GM19452 (cell line): ENCODE measurements around the gene TCF7.

Experiments
- ATAC-seq: cut with Tn5 transposase; IDR thresholded peaks from one replicate; pipeline ENCODE4 v1.9.1; 2021; ENCODE audit not compliant: unreplicated experiment

The TCF7 gene

GRCh38 chr5:134088994-134089560 lies 25.4 kb upstream of the TCF7 start:
- ATAC-seq = no peak

DNA sequence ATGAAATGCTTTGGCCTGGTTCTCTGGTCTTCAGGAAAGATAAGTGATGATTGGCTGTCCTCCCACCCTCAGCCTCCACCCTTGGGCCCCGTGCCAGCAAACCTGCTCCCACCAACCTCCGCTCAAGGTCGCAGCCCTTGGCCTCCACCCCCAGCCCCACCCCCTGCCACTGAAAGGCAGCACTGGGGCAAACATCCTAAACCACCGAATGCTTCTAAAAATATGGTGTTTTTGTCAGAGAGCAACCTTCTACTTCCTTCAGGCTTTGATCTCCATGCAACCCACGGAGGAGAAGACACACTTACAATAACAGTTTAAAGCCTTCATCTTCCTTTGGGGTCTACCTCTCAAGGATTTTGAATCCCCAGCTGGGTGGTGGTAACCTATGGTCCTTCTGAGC lies 24.0 kb upstream of the TCF7 start:
- ATAC-seq = no peak

DNA sequence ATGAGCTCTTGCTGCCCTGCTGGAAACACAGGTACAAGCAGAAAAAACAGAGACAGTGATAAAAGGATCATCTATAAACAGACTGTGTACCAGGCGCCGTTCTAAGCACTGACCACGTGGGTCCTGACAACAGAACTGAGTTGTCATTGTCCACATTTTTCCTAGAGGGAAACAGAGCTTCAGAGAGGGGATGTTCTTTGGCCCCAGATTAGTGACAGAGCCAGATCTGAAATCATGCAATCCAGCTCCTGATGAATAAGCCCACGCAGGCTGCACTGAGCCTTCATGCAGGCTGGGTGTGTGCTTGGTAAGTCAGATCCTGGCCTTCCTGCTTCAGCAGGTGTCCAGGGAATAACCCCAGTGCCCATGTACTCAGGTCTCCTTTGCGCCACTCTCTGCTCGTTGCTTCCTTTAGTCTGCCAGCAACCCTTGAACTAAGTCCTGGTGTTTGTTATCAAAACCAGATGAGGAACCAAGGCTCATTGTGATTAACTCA lies 22.8 kb upstream of the TCF7 start:
- ATAC-seq = no peak

DNA sequence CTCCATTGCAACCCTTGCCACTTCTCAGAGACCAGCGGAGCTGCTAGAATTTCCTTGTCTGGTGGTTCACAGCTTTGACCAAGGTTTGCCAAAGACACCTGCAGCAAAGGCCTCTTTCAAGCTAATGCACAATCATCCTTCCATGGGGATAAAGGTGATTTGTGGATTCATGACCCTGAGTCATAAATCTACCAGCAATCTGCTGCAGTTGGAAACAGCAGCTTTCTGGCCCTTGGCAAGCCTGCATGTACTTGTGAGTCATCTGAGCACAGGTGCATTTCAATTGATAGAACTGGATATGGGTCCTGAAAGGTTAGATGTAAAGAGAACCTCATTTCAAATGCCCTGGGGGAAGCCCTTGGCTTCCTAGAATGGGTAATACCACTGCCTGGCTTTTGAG lies 21.6 kb upstream of the TCF7 start:
- ATAC-seq = no peak

DNA sequence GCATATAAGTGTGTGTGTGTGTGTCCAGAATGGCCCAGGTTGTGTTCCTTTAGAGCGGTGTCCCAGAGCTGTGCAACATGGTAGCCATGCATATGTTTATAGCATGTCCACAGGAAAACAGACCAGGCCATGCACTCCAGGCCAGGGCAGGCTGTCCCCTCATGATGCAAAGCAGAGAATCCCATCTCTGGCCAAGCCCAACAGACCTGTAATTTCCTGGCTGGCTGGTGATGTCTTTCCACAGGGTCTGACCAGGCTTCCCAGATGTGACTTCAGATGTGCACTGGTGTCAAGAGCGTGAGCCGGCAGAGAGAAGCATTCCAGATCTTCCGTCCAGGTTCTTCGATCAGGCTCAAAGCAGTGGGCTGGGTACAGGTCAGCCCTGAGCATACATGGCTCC lies 21.1 kb upstream of the TCF7 start:
- no peak for ATAC-seq

GRCh38 chr5:134095293-134095692 lies 19.2 kb upstream of the TCF7 start:
- ATAC-seq = no peak

DNA sequence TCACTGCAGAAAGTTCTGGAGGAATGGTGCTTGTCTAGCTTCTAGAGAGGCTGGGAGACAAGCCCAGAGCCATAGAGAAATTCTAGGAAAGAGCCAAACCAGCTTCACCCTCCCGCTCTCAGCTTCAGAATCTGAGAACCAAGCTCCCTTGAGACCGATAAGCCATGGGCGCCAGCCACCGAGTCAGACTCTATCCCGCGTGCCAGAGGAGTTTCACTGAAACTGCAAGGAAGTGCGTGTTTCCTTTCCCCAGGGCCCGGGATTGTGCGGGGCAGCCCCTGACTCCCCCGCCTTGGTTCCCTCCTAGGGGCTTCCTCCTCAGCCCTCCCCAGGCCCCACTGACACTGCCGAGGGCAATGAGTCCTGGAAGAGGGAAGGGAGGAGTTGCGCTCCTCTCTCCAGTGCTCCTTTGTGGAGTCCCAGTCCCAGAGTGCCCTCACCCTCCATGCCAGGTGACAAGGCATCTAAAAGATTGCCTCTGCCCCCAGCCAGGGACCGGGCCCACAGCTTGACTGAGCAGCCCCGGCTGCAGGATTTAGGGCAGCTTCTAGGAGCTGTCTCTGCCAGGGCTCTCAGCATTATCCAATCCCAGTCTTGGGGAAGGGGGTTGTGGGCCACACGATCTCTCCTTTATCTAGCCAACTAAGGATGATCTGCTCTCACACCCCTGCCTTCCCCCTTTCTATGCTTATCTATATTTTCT lies 18.4 kb upstream of the TCF7 start:
- ATAC-seq = no peak

DNA sequence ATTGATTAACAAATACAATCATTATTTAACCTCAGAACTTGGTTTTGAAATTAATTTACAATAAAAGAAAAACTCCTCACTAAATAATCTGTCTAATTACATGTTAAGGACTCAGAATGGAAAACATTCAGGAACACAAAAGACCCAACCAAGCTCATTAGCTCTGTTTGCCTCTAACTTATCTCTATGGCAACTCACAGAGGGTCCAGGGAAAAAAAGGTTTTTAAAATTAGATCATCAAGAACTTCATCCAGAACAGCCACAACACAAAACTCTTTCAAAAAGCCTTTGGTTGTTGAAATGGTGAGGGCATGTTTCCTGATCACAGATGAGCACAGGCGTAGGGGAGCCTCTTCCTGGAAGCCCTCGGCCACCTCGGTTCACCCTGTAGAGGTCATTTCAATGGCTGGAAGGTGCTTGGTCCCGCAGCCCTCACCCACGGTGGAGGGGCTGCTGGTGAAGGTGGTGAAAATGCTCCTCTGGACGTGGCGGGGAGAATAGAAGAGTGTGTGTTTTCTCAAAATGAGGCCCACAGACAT lies 17.2 kb upstream of the TCF7 start:
- no peak for ATAC-seq

- no peak for ATAC-seq
These were observed 15.8 kb upstream of the TCF7 start for GRCh38 chr5:134098690-134099089.

DNA sequence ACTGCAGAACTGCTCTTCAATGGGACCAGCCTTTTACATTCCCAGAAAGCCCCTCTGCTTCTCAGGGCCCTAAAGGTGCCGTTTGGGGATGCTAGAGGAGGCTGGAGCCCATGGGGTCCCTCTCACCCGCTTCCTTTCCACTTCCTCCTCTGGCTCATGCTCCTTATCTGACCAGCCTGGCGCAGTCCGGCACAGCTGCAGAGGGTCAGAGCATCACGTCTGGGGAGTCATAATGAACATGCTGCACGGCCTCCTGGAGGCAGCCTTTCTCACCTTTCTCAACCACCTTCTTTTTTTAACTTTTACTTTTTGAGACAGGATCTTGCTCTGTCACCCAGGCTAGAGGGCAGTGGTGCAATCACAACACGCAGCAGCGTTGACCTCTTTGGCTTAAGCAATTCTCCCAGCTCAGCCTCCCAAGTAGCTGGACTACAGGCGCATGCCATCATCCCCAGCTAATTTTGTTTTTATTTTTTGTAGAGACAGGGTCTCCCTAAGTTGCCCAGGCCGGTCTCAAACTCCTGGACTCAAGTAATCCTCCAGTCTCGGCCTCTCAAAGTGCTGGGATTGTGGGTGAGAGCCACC lies 15.1 kb upstream of the TCF7 start:
- no peak for ATAC-seq

DNA sequence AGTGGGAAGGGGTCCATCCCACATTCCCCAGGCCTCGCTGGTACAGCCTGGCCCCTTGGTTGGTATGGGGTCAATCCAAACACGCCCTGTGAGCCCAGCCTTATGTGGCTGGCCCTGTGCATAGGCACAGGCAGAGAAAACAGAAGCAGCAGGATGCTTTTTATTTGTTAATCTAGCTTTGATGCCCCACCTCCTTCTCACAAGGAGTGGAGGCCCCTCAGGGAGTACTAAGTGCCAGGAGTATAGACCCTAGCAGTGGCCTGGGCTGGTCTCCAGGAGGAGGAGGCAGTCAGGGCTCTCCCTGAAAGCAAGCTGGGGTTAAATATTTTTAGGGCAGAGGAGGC lies 14.6 kb upstream of the TCF7 start:
- no peak for ATAC-seq

GRCh38 chr5:134100283-134101091 lies 14.0 kb upstream of the TCF7 start:
- ATAC-seq = peak; percentile 84

- no peak for ATAC-seq
These were observed 12.6 kb upstream of the TCF7 start for GRCh38 chr5:134101686-134102439.

DNA sequence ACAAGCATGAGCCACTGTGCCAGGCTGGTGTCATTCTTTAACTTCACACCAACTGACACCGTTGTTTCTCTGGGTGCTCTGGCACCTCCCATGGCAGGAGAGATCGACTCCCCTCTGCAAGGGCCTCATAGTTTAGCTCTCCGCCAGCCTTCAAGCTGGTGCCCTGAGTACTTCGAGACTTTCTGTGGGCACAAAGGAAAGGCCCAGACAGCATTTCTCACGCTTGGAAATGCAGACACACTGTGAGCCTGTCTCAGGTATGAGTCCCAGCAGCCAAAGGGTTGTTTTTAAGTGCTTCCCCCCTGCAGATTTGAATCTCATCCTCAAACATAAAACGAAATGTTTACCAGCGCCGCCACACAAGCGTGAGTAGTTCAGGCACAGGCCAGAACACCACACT lies 11.1 kb upstream of the TCF7 start:
- no peak for ATAC-seq

DNA sequence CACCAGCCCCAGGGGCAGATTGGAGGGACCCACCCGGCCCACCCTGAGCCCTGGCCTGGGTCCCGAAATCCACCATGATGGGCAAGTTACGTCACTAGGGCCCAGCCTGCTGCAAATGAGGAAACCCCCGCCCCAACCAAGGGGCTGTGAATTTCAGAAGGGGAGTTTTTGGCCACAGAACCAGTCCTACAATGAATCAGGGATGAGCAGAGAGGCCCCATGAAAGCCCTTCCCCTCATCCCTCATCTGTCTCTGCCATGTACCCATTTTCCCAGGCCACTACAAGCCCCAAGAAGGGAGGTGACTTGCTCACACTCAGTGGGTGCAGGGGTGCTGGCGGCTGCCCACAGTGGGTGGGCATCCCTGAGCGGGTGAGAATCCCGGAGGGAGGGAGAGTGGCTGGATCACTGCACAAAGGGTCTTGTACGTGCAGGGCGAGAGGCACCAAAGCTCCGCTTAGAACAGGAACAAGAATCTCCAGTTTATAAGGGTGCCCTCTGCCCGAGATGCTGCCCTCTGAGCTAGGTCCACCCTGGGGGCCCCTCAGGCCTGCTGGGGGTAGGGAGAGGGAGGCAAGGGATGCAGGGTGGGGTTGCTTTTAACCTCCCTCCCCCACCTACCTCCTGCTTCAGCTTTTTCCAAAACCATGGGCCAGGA lies 10.4 kb upstream of the TCF7 start:
- ATAC-seq = no peak

- ATAC-seq = no peak
These were observed 7.3 kb upstream of the TCF7 start for GRCh38 chr5:134106991-134107701.

DNA sequence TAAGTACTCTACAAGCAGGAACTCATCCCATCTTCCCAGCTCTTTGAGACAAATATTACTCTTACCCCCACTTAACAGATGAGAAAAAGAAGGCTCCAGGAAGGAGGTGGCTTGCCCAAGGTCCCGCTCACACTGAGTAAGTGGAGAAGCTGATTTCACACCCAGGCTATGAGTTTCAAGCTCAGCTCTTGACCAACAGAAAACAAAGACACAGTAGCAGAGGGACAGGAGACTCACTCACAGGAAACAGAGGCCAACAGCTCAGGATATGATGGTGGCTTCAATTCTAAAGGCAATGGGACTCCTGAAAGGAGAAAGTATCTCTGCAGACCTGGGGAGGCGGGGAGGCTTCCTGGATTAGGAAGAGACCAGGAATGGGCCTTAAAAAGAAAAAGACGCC lies 6.7 kb upstream of the TCF7 start:
- no peak for ATAC-seq

DNA sequence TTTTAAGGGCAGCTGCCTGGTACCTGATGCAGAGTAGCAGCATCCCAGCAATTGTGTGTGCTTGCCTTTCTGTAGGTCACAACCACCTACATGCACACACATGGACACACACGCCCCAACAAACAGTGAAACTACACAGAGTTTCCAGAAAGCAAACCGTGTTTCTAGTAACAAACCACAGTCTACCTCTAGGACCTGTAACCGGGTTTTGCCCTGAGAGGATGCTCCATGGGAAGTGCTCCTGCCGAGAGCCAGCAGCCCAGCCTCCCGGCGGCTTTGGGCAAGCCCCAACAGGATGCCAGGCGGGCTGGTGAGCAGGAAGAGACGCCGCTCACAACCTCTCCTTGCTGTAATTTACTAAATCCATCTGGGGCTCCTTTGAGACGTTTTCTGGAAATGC lies 4.1 kb upstream of the TCF7 start:
- ATAC-seq = no peak

- no peak for ATAC-seq
These were observed 2.5 kb upstream of the TCF7 start for GRCh38 chr5:134111741-134112647.
